ENCODE results near the gene MAGI1. TPM values are rescaled to one million over a fixed set of nuclear protein-coding genes. Genes with fewer than 3 reads are reported as not detected.

MAGI1 gene
- total RNA-seq, 5 donors from 2014 or later (not counting 1 experiment from before 2014, with no cell fraction given), result 0.23 to 0.63 (median 0.29) TPM

DNA sequence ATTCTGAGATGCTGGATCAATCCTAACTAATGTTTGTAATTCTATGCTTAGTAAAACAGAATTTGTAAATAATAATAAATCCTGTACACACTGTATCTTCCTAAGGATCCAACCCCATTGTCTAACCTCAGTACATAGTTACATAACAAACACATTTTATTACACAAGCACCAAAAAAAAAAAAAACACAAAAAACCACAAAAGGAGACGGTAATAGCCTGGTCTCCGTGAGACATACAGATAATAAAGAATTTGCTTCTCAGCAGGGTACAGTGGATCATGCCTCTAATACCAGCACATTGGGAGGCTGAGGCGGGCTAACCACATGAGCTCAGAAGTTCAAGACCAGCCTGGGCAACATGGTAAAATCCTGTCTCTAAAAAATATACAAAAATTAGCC lies 558.7 kb downstream of the MAGI1 start:
- no peaks in the 10 kb centered on the region for H3K36me3 ChIP-seq (ENCODE audit: control insufficient read depth in 2 of 2, extremely low read depth in 1 of 2, insufficient read depth in 1 of 2, low read length in 1 of 2)

DNA sequence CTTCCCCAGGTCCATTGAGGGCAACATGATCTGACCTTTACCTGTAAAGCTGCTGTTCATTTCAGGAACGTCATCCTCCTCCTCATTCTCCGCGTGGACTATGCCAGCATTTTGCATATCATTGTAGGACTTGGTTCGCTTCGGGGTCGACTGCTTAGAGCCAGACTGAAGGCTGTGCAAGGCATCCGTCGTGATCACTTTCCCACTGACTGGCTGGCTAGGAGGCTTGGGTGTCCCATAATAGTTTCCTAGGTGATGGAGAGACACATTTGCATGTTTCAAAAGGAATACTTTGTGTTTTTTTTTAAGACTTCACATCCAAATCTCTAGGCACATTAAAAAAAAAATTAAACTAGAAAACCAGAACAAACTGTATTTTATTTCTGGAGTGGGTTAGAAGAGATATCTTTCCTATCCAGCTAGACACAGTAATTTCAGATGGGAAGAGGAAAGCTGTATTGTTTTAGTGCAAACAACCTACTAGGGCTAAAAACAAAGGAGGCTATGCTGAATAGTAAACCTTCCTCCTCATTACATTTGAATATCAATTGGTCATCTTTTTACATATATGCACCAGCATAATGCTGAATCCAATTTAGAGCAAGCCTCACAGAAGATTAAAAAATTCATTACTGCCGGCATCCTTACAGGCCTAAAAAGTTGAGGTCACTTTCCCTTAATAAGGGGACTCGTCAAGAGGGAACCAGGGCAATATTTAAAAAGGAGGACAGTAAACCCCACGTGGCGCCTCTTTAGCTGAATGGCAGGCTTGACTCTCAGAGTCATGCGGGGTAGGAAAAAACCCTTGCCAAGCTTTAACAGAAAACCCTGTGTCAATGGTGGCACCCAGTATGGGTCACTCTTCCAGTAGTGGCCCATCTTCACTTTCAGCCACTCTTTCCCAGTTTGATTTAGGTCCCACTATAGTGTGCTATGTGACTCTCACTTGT lies 559.9 kb downstream of the MAGI1 start:
- Histone ChIP-seq H3K27me3 (replicated peaks in 1 of 2; ENCODE audit: control insufficient read depth in 2 of 2, extremely low read depth in 1 of 2, insufficient read depth in 2 of 2, low read length in 1 of 2) (no peaks in the 10 kb centered on the region), H3K4me1 (ENCODE audit: control insufficient read depth in 1 of 2, extremely low read depth in 1 of 2, insufficient read depth in 2 of 2, low read length in 2 of 2) (no peaks in the 10 kb centered on the region), H3K27ac (ENCODE audit: low read length) (no peak overlapping the region), H3K9me3 (no peaks in the 10 kb centered on the region), H3K4me3 (ENCODE audit: control insufficient read depth in 1 of 2, extremely low read depth in 1 of 2, low read length in 1 of 2) (no peak overlapping the region), H3K36me3 (ENCODE audit: control insufficient read depth in 2 of 2, extremely low read depth in 1 of 2, insufficient read depth in 1 of 2, low read length in 1 of 2) (no peaks in the 10 kb centered on the region)
- Mint-ChIP-seq H3K27ac (no peak overlapping the region), H3K4me3 (no peak overlapping the region), H3K4me1 (no peaks in the 10 kb centered on the region), H3K9me3 (peaks cover 3 to 5% (median 5%) of the 10 kb centered on the region in 3 donors), H3K27me3 (no peaks in the 10 kb centered on the region), H3K36me3 (no peaks in the 10 kb centered on the region)
- ATAC-seq (replicated peaks in 1 of 4) (no peak), DNase-seq (no peak)
- CTCF ChIA-PET, result no interaction called here
- POLR2A ChIA-PET, result no interaction called here
- WGBS (ENCODE audit: insufficient coverage), result 80% methylated on average over 12 of the region's 13 CpGs

More for the DNA sequence above, 558.7 kb downstream of the MAGI1 start:
- ChIA-PET CTCF (no interaction called here), POLR2A (no interaction called here)
- DNase-seq, result no peak
- ATAC-seq (replicated peaks in 1 of 4), result no peak
- H3K36me3 Mint-ChIP-seq, result no peaks in the 10 kb centered on the region
- no peak overlapping the region for H3K27ac Mint-ChIP-seq
- no peak overlapping the region for H3K4me3 Mint-ChIP-seq
- H3K9me3 Mint-ChIP-seq, result peaks cover 3 to 6% (median 5%) of the 10 kb centered on the region in 3 donors
- no peak overlapping the region for H3K27ac ChIP-seq (ENCODE audit: low read length)
- 67% methylated on average over 1 of the region's 3 CpGs for WGBS (ENCODE audit: insufficient coverage)
- no peaks in the 10 kb centered on the region for H3K4me1 Mint-ChIP-seq
- no peaks in the 10 kb centered on the region for H3K9me3 ChIP-seq
- no peaks in the 10 kb centered on the region for H3K4me1 ChIP-seq (ENCODE audit: control insufficient read depth in 1 of 2, extremely low read depth in 1 of 2, insufficient read depth in 2 of 2, low read length in 2 of 2)
- H3K27me3 Mint-ChIP-seq, result no peaks in the 10 kb centered on the region
- H3K27me3 ChIP-seq (replicated peaks in 1 of 2; ENCODE audit: control insufficient read depth in 2 of 2, extremely low read depth in 1 of 2, insufficient read depth in 2 of 2, low read length in 1 of 2), result no peaks in the 10 kb centered on the region
- H3K4me3 ChIP-seq (ENCODE audit: control insufficient read depth in 1 of 2, extremely low read depth in 1 of 2, low read length in 1 of 2), result no peak overlapping the region

DNA sequence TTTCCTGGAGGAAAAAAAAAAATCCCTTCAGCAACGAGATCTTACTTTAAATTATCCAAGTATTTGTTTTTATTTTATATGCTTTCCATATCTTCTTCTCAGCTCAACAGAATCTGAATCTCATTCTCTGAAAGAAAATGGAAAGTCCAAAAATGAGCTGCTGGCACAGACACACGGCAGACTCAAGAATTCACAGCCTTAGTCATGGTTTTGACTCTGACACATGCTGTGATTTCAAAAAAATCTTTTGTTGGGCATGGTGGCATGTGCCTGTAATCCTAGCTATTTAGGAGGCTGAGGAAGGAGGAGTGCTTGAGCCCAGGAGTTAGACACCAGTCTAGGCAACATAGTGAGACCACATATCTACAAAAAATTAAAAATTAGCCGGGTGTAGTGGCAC lies 565.0 kb downstream of the MAGI1 start:
- Histone ChIP-seq H3K36me3 (ENCODE audit: control insufficient read depth in 2 of 2, extremely low read depth in 1 of 2, insufficient read depth in 1 of 2, low read length in 1 of 2) (no peaks in the 10 kb centered on the region), H3K4me3 (ENCODE audit: control insufficient read depth in 1 of 2, extremely low read depth in 1 of 2, low read length in 1 of 2) (no peak overlapping the region), H3K27ac (ENCODE audit: low read length) (no peak overlapping the region), H3K4me1 (ENCODE audit: control insufficient read depth in 1 of 2, extremely low read depth in 1 of 2, insufficient read depth in 2 of 2, low read length in 2 of 2) (no peaks in the 10 kb centered on the region), H3K27me3 (replicated peaks in 1 of 2; ENCODE audit: control insufficient read depth in 2 of 2, extremely low read depth in 1 of 2, insufficient read depth in 2 of 2, low read length in 1 of 2) (no peaks in the 10 kb centered on the region), H3K9me3 (no peaks in the 10 kb centered on the region)
- no peak for ATAC-seq (replicated peaks in 1 of 4)
- Mint-ChIP-seq H3K4me1 (no peaks in the 10 kb centered on the region), H3K36me3 (no peaks in the 10 kb centered on the region), H3K9me3 (peaks cover 0 to 6% (median 3%) of the 10 kb centered on the region in 3 donors), H3K27ac (no peak overlapping the region), H3K4me3 (no peak overlapping the region), H3K27me3 (no peaks in the 10 kb centered on the region)
- DNase-seq, result no peak
- CTCF ChIA-PET, result no interaction called here
- 63% methylated on average over 1 of the region's 3 CpGs for WGBS (ENCODE audit: insufficient coverage)
- POLR2A ChIA-PET, result no interaction called here

DNA sequence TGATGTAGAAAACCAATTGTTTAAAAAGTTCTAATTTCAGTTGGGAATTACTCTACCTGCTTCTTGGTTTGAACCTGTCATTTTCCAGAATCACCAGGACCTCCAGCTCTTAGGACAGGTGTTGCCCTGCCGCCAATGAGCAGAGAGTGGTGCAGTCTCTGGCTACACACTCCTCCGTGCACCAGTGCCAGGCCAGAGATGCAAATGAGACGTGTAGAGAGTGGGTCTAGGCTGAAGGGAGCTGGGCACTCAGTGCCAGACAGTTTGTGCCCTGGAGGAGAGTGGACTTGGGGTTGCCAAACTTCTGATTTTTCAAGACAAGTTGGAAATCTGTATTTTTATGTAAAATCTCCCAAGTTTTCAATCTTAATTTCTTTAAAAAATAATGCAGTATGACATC lies 566.2 kb downstream of the MAGI1 start:
- Mint-ChIP-seq H3K36me3 (no peaks in the 10 kb centered on the region), H3K4me3 (no peak overlapping the region), H3K27ac (no peak overlapping the region), H3K27me3 (no peaks in the 10 kb centered on the region), H3K4me1 (no peaks in the 10 kb centered on the region), H3K9me3 (peaks cover 6 to 8% (median 6%) of the 10 kb centered on the region in 3 donors)
- DNase-seq, result no peak
- H3K27me3 ChIP-seq (replicated peaks in 1 of 2; ENCODE audit: control insufficient read depth in 2 of 2, extremely low read depth in 1 of 2, insufficient read depth in 2 of 2, low read length in 1 of 2), result no peaks in the 10 kb centered on the region
- no peaks in the 10 kb centered on the region for H3K4me1 ChIP-seq (ENCODE audit: control insufficient read depth in 1 of 2, extremely low read depth in 1 of 2, insufficient read depth in 2 of 2, low read length in 2 of 2)
- H3K36me3 ChIP-seq (ENCODE audit: control insufficient read depth in 2 of 2, extremely low read depth in 1 of 2, insufficient read depth in 1 of 2, low read length in 1 of 2), result no peaks in the 10 kb centered on the region
- ATAC-seq (replicated peaks in 1 of 4), result no peak
- H3K27ac ChIP-seq (ENCODE audit: low read length), result no peak overlapping the region
- no peak overlapping the region for H3K4me3 ChIP-seq (ENCODE audit: control insufficient read depth in 1 of 2, extremely low read depth in 1 of 2, low read length in 1 of 2)
- 80% methylated on average over 1 of the region's 3 CpGs for WGBS (ENCODE audit: insufficient coverage)
- ChIA-PET POLR2A (no interaction called here), CTCF (no interaction called here)
- H3K9me3 ChIP-seq, result no peaks in the 10 kb centered on the region

DNA sequence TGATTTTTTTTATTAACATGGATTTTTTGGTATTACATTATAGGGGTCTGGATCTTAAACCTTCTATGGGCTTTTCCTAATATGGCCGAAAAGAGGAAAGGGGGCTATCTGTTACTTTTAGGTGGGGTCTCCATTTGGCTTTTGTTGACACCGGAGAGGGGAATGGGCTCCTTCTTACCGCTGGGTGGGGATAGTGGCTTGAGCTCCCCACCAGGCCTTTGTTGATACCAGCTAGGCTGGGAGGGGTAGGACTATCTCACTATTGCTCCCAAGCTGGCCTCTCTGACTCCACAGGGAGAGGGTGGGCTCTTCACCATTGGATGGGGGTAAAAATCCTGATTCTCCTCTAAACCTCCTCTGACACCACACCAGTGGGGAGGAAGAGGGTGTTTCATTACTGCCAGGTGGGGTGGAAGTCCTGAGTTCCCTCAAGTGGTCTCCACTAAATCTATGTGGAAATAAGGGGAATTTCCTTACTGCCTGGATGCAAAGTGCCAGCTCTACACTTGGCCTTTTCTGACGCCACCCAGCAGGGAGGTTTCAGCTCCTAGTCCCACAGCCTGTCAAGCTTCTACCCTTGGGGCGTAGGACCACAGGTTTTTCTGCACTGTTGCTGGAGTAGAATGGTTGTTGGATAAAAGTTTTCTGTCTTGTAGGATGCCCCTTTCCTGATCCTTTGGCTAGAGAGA lies 572.3 kb downstream of the MAGI1 start:
- H3K36me3 Mint-ChIP-seq, result no peaks in the 10 kb centered on the region
- no peaks in the 10 kb centered on the region for H3K27me3 Mint-ChIP-seq
- no peaks in the 10 kb centered on the region for H3K27me3 ChIP-seq (replicated peaks in 1 of 2; ENCODE audit: control insufficient read depth in 2 of 2, extremely low read depth in 1 of 2, insufficient read depth in 2 of 2, low read length in 1 of 2)
- no peak overlapping the region for H3K4me3 ChIP-seq (ENCODE audit: control insufficient read depth in 1 of 2, extremely low read depth in 1 of 2, low read length in 1 of 2)
- ATAC-seq (replicated peaks in 1 of 4), result no peak
- no peak overlapping the region for H3K4me3 Mint-ChIP-seq
- no peaks in the 10 kb centered on the region for H3K36me3 ChIP-seq (ENCODE audit: control insufficient read depth in 2 of 2, extremely low read depth in 1 of 2, insufficient read depth in 1 of 2, low read length in 1 of 2)
- no peaks in the 10 kb centered on the region for H3K4me1 ChIP-seq (ENCODE audit: control insufficient read depth in 1 of 2, extremely low read depth in 1 of 2, insufficient read depth in 2 of 2, low read length in 2 of 2)
- WGBS (ENCODE audit: insufficient coverage), result 100% methylated on average over 2 of the region's 5 CpGs
- ChIA-PET CTCF (no interaction called here), POLR2A (no interaction called here)
- no peak overlapping the region for H3K27ac Mint-ChIP-seq
- H3K4me1 Mint-ChIP-seq, result no peaks in the 10 kb centered on the region
- no peaks in the 10 kb centered on the region for H3K9me3 ChIP-seq
- no peak for DNase-seq
- H3K9me3 Mint-ChIP-seq, result peaks cover 14 to 28% (median 23%) of the 10 kb centered on the region in 3 donors
- H3K27ac ChIP-seq (ENCODE audit: low read length), result no peak overlapping the region

DNA sequence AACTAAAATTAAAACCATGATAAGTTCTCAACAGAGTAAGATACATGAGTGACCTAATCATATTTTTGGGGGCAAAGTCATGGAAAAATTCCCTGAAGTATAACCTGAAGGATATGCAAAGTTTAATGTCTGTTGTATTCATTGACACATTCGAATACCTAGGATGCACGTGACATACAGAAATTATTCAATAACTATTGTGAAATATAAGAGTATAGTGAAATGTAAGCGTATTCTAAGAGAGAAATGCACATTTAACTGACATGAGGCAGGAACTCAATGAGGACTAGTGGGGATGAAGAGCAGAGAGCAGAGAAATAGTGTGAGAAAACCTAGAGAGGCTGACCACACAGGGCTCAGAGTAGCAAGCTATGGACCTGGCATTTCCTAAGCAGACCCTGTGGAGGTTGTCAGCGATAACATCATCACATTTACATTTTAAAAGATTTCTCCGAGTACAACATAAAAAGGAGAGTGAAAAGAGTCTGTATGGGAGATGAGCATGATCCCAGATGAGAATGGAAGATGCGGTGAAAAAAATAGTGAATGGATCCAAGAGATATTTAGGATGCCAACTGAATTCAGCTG lies 588.8 kb downstream of the MAGI1 start:
- DNase-seq (no peak), ATAC-seq (replicated peaks in 1 of 4) (no peak)

More for the DNA sequence above, 588.8 kb downstream of the MAGI1 start:
- no peaks in the 10 kb centered on the region for H3K27me3 Mint-ChIP-seq
- H3K4me3 Mint-ChIP-seq, result no peak overlapping the region
- 71% methylated on average over 2 of the region's 6 CpGs for WGBS (ENCODE audit: insufficient coverage)
- Histone ChIP-seq H3K27me3 (replicated peaks in 1 of 2; ENCODE audit: control insufficient read depth in 2 of 2, extremely low read depth in 1 of 2, insufficient read depth in 2 of 2, low read length in 1 of 2) (no peaks in the 10 kb centered on the region), H3K36me3 (ENCODE audit: control insufficient read depth in 2 of 2, extremely low read depth in 1 of 2, insufficient read depth in 1 of 2, low read length in 1 of 2) (no peaks in the 10 kb centered on the region), H3K4me1 (ENCODE audit: control insufficient read depth in 1 of 2, extremely low read depth in 1 of 2, insufficient read depth in 2 of 2, low read length in 2 of 2) (no peaks in the 10 kb centered on the region), H3K27ac (ENCODE audit: low read length) (no peak overlapping the region), H3K4me3 (ENCODE audit: control insufficient read depth in 1 of 2, extremely low read depth in 1 of 2, low read length in 1 of 2) (no peak overlapping the region), H3K9me3 (no peaks in the 10 kb centered on the region)
- peaks cover 0 to 12% (median 4%) of the 10 kb centered on the region in 3 donors for H3K9me3 Mint-ChIP-seq
- H3K27ac Mint-ChIP-seq, result no peak overlapping the region
- H3K4me1 Mint-ChIP-seq, result no peaks in the 10 kb centered on the region
- ChIA-PET POLR2A (no interaction called here), CTCF (no interaction called here)
- no peaks in the 10 kb centered on the region for H3K36me3 Mint-ChIP-seq
